Measurements from ENCODE around the gene RAB9B. TPM values are rescaled to one million over a fixed set of nuclear protein-coding genes. Genes with fewer than 3 reads are reported as not detected.

Gene RAB9B
- total and polyA plus RNA-seq, 3 donors from 2014 or later = 2.6 to 3.8 (median 3.0) TPM

DNA sequence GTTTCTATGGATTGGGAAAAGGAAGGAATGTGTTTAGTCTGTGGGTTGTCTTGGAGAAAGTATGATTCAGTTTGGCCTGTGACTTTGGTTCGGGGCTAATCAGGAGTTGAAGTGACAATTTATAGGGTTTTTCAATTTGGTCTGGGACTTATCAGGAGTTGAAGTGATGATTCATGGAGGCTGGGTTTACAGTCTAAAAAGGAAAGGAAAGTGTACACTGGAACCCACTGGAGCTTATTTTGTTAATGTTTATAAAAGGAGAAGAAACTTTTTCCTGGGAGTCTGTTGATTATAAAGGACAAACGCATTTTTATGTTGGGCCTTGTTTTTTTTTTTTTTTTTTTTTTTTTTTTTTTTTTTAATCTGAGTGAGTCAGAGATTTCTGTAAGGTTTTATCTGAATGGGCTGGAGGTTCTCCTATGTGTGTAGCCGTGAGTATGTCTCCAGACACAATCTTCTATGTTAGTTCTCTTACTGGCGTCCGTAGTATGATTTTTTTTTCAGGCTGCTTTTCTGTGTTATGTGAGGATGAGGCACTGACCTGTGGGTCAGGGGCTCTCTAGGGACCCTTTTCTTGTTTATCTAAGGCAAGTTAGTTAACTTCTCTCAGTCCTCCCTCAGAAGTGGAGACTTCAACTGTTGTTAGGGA is 33.0 kb upstream of the RAB9B start:
- Histone ChIP-seq H3K27ac (no peak overlapping the region), H3K9me3 (no peaks in the 10 kb centered on the region), H3K36me3 (ENCODE audit: low read depth, missing control alignments) (no peaks in the 10 kb centered on the region), H3K27me3 (no peaks in the 10 kb centered on the region), H3K4me3 (no peak overlapping the region), H3K4me1 (no peaks in the 10 kb centered on the region)
- intact Hi-C loops (cut with DNase I; ENCODE audit: low total_unique reads) = no loop called here
- 32 to 54% methylated on average over 5 of the region's 5 CpGs for WGBS, 2 donors
- TF ChIP-seq, protein P1, sequence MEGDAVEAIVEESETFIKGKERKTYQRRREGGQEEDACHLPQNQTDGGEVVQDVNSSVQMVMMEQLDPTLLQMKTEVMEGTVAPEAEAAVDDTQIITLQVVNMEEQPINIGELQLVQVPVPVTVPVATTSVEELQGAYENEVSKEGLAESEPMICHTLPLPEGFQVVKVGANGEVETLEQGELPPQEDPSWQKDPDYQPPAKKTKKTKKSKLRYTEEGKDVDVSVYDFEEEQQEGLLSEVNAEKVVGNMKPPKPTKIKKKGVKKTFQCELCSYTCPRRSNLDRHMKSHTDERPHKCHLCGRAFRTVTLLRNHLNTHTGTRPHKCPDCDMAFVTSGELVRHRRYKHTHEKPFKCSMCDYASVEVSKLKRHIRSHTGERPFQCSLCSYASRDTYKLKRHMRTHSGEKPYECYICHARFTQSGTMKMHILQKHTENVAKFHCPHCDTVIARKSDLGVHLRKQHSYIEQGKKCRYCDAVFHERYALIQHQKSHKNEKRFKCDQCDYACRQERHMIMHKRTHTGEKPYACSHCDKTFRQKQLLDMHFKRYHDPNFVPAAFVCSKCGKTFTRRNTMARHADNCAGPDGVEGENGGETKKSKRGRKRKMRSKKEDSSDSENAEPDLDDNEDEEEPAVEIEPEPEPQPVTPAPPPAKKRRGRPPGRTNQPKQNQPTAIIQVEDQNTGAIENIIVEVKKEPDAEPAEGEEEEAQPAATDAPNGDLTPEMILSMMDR (IDR thresholded peaks at IDR 0.05) = no peak
- no peak for TF ChIP-seq POLR2A (IDR thresholded peaks at IDR 0.05)
- DNase-seq = peak; percentile 14

GRCh38 chrX:103864149-103864548 is 32.1 kb upstream of the RAB9B start:
- intact Hi-C loops (cut with DNase I; ENCODE audit: low total_unique reads) = no loop called here
- no peaks in the 10 kb centered on the region for H3K4me1 ChIP-seq
- no peaks in the 10 kb centered on the region for H3K27me3 ChIP-seq
- no peak for DNase-seq
- TF ChIP-seq POLR2A (IDR thresholded peaks at IDR 0.05) = no peak
- TF ChIP-seq, protein P1 (IDR thresholded peaks at IDR 0.05) = no peak
- H3K36me3 ChIP-seq (ENCODE audit: low read depth, missing control alignments) = no peaks in the 10 kb centered on the region
- H3K4me3 ChIP-seq = no peak overlapping the region
- WGBS, 2 donors = 95 to 97% methylated on average over 3 of the region's 3 CpGs
- no peak overlapping the region for H3K27ac ChIP-seq
- no peaks in the 10 kb centered on the region for H3K9me3 ChIP-seq

DNA sequence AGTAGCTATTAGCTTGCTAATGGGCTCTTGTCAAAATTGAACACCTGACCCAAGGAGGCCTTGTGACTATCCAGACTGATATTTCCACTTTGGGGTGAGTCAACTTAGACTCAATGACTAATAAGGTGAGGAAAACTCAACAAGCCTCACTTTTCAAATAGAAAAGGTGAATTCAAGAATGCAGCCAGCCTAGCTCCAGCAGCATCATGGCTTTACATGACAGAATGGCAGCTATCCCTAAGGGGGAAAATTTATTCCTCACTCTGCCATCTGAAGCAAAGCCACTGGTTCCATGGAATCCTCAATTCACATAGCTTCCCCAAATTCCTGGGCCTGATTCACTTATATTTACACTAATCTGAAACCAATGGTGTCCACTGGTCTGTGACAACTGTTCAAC is 29.1 kb upstream of the RAB9B start:
- H3K27me3 ChIP-seq = no peaks in the 10 kb centered on the region
- H3K4me1 ChIP-seq = no peaks in the 10 kb centered on the region
- H3K4me3 ChIP-seq = no peak overlapping the region
- no peak for TF ChIP-seq POLR2A (IDR thresholded peaks at IDR 0.05)
- TF ChIP-seq, protein P1 (IDR thresholded peaks at IDR 0.05) = no peak
- no peak overlapping the region for H3K27ac ChIP-seq
- no peak for DNase-seq
- intact Hi-C loops (cut with DNase I; ENCODE audit: low total_unique reads) = no loop called here
- no peaks in the 10 kb centered on the region for H3K36me3 ChIP-seq (ENCODE audit: low read depth, missing control alignments)
- no peaks in the 10 kb centered on the region for H3K9me3 ChIP-seq

- DNase-seq = no peak
- TF ChIP-seq, protein P1 (IDR thresholded peaks at IDR 0.05) = no peak
- Histone ChIP-seq H3K9me3 (no peaks in the 10 kb centered on the region), H3K27me3 (no peaks in the 10 kb centered on the region), H3K36me3 (ENCODE audit: low read depth, missing control alignments) (no peaks in the 10 kb centered on the region), H3K4me3 (no peak overlapping the region), H3K4me1 (no peaks in the 10 kb centered on the region), H3K27ac (no peak overlapping the region)
- WGBS, 2 donors = 93 to 100% methylated on average over 1 of the region's 1 CpG
- intact Hi-C loops (cut with DNase I; ENCODE audit: low total_unique reads) = no loop called here
Measured at GRCh38 chrX:103849558-103849957, 17.5 kb upstream of the RAB9B start.

- intact Hi-C loops (cut with DNase I; ENCODE audit: low total_unique reads) = no loop called here
- H3K9me3 ChIP-seq = no peaks in the 10 kb centered on the region
- H3K36me3 ChIP-seq (ENCODE audit: low read depth, missing control alignments) = no peaks in the 10 kb centered on the region
- WGBS, 2 donors = 80 to 90% methylated on average over 4 to 5 of the region's 5 CpGs
- TF ChIP-seq, protein P1 (IDR thresholded peaks at IDR 0.05) = no peak
- no peak for TF ChIP-seq POLR2A (IDR thresholded peaks at IDR 0.05)
- H3K27ac ChIP-seq = no peak overlapping the region
- H3K4me1 ChIP-seq = no peaks in the 10 kb centered on the region
- H3K27me3 ChIP-seq = no peaks in the 10 kb centered on the region
- DNase-seq = no peak
- no peak overlapping the region for H3K4me3 ChIP-seq
Measured at GRCh38 chrX:103847174-103847870, 15.3 kb upstream of the RAB9B start.

All from testis (tissue), 3 donors.